Right ventricle myocardium superior (tissue), 1 donor: Measurements from ENCODE around the gene CHCHD6. TPM values are rescaled to one million over a fixed set of nuclear protein-coding genes. Genes with fewer than 3 reads are reported as not detected.

Experiments used
- ATAC-seq: fragments of 200-7000 bp; cut with Tn5 transposase; one replicate; pipeline ENCODE4 v1.9.1; 2020; ENCODE audit warnings: mild to moderate bottlenecking; ENCODE audit not compliant: poor library complexity
- DNase-seq: peaks from one replicate; pipeline ENCODE4 v3.0.0-alpha.2; 2020
- intact Hi-C: fragments of 100-400 bp; cut with DNase I; formaldehyde crosslinking; loops from one replicate; pipeline ENCODE4 v1.11.2; 2022
- total RNA-seq: library from RNA; stranded (reverse); fragmentation: NEBNext Ultra II Directional; extraction: Animal tissue kit (Norgen Biotek cat#: 25700); gene quantifications from one replicate; pipeline ENCODE4 v1.2.1, GENCODE V29; 2021
- donor health status: DM: no; HTN: yes; CAD: no; lungs with severe emphysema.

The CHCHD6 gene
- total RNA-seq, 1 donor from 2014 or later, result 8.3 TPM

DNA sequence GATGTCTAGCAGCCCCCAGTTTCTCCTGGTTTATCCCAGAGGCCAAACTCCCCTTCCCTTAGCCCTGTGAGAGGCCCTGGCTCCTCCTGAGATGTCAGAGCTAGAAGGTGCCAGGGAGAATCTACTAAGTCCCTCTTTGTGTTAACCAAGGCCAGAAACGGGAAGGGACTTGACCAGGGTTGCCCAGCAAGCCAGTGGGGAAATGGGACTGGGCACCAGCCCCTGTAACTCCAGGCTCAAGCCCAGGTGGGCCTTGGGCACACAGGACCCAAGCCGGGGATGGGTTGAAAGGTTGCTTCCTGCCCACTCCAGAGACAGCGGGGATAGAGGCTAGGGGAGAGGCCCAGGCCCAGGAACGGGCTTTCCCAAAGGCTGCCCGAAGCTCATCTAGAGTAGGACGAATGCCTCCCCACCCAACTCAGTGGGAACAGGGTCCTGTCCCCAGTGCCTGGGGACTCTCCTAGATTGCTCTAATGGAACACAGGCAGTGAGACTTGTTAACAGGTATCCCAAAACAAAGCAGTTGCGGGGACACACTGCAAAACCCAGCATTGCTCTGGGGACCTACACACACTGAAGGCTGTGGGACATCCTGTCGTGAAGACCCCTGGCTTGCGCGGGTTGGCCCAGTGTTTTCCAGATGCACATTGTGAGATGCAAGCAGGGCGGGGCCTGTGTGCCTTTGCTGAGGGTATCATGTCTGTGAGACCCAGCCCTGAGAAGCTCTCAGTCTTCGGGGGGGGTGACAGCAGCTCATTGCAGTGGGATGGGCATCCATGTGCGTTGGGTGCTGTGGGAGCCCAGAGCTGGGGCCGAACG is 36.2 kb upstream of the CHCHD6 start:
- ATAC-seq (no peak), DNase-seq (no peak)
- intact Hi-C loops, result no loop called here

DNA sequence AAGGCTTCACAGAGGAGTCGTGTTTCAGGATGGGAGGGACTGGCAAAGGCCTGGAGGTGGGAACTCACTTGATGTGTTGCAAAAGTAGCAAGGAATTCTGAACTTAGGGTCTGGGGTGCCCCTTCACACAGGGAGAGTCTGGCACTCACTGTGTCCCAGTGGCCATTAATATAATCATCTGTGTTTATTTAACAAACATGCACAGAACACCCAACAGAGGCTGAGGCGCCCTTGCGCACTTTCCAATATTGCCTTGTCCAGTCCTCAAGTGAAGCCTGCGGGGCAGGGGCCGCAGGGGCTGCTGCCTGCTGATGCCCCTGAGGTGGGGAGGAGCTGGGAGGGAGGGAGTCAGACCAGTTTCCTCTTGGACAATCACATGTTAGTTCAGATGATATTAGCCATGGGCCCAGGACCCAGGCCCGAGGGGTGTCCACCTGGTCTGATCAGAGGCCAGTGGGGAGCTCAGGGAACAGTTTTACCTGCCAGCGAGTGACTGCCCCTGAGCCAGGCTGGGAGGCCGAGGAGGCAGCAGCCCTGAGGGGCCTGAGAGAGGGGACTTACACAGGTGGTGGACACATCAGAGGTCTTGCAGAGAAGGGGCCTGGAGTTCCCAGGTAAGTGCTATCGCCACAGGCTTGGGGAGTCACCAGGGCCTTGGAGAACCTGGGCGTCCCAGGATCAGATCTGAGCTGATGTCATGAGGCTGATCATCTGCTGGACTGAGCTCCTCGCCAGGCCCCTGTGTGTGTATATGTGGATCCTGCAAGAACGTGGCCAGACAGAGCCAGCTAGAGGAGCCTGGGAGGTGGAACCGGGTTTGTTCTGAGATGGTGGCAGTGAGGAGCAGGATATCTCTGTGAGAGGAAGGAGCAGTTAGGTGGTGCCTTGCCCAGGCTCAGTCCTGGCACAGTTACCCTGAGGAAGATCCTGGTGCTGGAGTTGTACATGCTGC is 35.3 kb upstream of the CHCHD6 start:
- intact Hi-C loops, result no loop called here
- no peak for DNase-seq
- no peak for ATAC-seq

DNA sequence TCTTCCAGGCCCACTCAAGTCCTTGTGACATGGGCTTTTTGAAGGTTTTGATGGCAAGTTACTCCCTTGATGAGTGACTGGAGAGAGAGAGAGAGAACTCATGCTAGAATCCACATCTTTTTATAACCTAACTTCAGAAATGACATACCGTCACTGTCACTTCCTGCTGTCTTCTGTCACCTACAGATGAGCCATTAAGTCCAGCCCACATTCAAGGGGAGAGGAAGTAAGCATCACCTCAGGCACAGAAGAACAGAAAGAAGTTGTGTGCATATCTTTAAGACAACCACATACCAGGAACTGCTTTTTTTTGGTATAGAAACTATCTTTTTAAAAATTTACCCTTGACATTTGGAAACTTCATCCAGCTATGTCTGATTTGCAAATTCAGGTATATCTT is 32.5 kb upstream of the CHCHD6 start:
- ATAC-seq (no peak), DNase-seq (no peak)
- intact Hi-C loops, result no loop called here

DNA sequence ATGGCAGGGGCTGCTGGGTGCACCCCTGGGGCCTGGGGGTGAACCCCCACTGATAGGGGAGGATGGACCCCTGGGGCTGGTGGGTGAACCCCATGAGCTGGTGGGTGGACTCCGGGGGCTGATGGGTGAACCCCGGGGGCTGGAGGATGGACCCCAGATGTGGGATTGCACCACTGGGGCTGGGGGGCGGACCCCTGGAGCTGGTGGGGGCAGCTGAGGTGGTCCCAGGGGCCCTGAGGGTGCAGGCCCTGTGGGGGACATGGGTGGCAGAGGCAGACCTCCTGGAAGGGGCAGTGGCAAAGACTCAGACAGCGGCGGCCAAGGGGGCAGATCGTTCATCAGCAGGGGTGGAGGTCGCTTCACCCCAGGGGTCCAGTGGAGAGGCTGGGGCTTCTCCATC is 31.7 kb upstream of the CHCHD6 start:
- intact Hi-C loops, result no loop called here
- ATAC-seq (no peak), DNase-seq (no peak)

DNA sequence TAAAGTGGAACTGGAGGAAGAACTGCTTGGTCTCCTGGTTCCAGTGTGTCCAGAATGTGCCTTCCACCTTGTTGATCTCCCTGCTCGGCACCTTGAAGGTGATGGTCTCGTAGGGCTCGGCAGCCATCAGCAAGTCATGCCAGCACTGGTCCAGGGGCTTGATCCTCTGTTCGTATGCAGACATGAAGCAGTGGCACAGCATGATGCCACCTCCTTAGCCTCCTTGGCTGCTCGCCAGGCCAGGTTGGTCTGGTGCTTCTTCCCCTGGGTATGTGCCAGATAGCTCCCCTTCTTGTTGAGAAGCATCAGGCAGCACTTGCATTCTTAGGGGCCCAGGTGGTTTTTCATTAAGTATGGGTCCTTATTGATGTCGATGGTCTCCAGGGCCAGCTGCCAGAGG is 31.3 kb upstream of the CHCHD6 start:
- DNase-seq (no peak), ATAC-seq (no peak)
- intact Hi-C loops, result no loop called here

DNA sequence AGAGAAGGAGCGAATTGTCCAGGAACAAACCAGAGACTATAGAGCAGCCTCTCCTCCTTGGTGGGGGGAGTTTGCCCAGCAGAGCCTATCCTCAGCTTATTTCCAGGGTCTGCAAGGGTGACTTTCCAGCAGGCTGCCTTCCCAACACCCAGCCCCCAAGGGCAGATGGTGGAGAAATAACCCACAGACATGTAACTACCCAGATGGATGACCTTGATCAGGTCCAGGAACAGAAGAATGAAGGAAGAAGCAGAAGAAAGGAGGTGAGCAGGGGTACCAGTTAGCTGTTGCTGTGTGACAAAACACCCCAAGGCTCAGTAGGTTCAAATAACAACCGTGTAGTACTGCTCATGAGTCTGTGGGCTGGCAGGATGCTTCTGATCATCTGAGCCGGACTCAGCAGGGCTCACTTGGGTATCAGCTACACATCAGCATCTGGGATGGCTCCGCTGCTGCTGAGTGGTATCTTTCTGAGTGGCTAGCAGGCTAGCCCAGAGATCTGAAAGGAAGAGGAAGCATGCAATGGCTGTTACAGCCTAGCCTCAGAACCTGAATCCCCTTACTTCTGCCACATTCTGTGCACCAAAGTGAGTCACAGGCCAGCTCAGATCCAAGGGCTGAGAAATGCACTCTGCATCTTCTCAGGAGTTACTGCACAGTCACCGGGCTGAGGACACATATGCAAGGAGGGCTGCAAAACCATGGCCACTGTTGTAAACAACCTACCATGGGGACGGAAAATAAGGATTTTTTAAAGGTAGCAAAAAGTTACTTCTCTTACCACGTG is 26.9 kb upstream of the CHCHD6 start:
- DNase-seq (no peak), ATAC-seq (no peak)
- intact Hi-C loops, result loop anchor here (5.0 kb wide), 1 partner anchor 500 kb away; no protein-coding TSS in a partner anchor

DNA sequence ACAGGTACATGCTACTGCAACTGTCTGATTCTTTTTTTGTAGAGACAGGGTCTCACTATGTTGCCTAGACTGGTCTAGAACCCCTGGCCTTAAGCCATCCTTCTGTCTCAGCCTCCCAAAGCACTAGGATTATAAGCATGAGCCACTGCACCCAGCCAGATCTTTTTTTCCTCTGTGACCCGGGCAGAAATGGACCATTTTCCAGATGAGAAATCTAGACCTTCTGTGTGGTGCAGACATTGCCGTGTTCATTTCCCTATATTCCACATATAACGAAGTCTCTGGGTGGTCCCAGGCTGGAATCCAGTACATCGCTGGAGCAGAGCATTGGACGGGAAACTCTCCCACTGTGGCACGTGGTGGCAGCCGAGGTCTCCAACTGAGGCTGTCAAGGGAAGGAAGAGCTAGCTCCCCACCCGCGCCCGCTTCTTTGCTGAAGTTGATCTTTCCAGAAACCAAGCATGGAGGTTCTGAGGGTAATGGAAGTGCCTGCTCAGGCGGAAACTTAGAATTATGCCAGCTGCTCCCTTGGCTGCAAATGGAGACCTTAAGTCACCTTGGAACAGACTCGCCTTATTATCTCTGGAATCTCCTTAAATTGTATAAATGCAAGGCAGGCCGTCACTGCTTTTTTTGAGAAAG is 26.1 kb upstream of the CHCHD6 start:
- intact Hi-C loops, result loop anchor here (5.0 kb wide), 1 partner anchor 499 kb away; no protein-coding TSS in a partner anchor
- no peak for ATAC-seq
- DNase-seq, result no peak

DNA sequence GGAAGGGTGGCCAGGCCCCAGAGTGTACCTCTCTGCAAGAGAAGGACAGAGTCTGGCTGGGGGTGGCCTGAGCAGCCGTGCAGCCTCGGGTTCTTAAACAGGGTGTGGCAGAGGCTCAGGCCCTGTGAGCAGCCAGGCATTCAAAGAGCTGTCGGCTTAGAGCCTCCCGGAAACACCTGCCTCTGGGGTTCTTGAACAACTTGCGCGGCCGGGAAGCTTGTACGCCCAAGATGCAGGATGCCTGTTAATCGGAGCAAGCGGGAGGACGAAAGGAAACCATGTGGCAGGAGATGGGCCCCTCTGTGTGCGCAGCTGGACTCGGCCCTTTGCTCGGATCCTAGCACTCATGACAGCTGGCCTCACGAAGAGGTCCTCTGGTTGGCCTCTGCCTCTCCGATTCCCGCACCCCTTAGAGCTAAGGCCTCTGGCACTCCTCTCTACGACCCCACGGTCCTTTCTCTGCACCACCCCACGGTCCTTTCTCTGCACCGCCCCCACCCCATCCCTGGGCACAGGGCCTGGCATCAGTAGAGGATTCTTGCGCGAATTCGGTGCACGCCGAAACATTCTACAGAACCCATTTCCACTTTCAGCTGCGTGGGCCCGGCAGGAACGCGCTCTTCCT is 25.2 kb upstream of the CHCHD6 start:
- intact Hi-C loops, result loop anchor here (5.0 kb wide), 1 partner anchor 498 kb away; no protein-coding TSS in a partner anchor
- ATAC-seq (peak; percentile 18), DNase-seq (no peak)

DNA sequence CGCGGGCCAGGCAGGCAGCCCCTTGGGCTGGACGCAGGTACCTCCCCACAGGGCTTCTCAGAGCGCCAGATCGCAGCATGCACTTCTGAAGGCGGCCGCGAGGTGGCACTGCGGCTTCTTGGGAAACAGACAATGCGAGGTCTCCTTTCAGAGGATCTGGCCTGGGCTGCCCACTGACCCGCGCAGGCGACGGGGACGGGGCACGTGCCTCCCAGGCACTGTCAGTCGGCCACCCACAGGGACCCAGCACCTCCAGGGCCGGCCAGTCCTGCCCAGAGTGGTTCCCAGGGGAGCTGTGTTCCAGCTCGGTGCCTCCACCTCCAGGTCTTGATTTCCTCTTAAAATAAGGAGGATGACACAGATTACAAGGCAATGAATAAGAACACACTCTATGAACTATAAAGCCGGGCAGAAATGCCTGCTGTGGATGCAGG is 24.7 kb upstream of the CHCHD6 start:
- DNase-seq (peak; percentile 91), ATAC-seq (peak; percentile 96)
- intact Hi-C loops, result loop anchor here (5.0 kb wide), 1 partner anchor 498 kb away; no protein-coding TSS in a partner anchor

DNA sequence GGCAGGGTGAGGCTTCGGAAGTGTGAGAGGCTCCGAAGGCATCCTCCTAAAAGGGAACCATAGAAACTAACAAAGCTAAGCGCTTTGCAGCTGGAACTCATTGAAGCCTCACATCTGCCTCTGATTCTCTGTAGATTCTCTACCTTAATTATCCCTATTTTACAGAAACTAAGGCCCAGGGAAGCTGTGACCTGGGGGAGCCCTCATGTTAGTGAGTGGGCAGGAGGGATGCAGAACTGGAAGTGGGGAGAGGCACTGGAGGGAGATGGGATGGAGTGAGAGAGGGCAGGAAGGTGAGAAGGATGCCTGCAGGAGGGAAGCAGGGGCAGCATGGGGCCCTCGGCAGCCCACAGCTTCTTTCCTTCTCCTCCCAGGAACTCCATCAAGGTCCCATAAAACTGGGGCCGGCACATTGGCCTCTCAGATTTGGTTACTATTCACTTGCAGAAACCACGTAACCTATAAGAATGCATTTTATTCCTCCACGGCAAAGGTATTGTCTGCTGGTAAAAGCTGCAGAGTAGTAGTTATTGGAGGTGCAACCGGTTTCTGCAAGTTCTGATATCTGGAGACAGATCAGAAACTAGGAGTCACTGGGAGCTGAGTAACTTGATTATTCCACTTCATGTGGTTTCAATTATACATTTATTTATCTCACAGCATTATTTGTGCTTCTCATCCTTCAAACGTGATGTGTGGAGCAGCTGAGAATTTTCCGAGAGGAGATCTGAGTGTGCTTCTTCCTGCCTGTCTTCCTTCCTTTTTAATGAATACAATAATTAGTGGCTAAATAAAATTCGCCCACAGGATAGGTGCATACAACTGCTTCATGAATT is 24.0 kb upstream of the CHCHD6 start:
- ATAC-seq, result no peak

DNA sequence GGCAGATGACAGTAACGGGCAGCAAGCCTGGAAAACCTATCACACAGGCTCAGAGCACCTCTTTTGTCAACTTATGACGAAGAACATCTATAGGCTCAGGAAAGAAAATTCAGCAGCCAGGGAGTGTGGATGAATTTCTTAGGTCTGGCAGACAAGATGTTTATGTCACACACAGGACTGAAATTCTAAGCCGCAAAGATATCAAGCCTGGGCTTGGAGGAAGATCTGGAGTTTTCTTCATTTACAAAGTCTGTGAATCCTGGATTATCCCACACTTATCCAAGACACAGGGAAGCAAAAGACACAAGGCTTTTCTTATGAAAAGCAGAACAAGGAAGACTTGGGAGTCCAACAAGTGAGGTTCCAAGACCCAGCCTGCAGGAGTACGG is 23.4 kb upstream of the CHCHD6 start:
- DNase-seq, result no peak
- no peak for ATAC-seq
- intact Hi-C loops, result loop anchor here (5.0 kb wide), 2 partner anchors 302 to 772 kb away; partner anchors contain the start of gene PLXNA1

More for the DNA sequence above, 24.0 kb upstream of the CHCHD6 start:
- intact Hi-C loops, result loop anchor here (5.0 kb wide), 3 partner anchors 302 to 772 kb away; partner anchors contain the start of gene PLXNA1
- no peak for DNase-seq

DNA sequence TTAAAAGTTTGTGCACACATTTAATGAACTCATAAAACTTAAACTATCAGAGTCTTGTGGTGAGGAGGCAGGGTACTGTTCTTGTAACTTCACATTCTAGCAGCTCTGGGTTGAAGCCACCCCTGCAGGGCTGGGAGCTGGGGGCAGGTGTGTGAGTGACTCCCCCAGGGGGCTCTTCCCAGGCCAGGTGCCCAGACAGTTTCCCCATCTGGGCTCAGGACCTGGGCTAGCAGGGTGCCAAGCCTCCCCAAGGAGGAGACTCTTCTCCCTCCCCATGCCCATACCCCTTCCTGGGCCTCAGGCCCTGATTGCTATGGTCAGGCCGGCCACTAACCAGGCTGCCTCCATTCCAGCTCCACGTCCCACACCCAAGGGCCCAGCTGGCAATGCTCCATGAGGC is 22.0 kb upstream of the CHCHD6 start:
- ATAC-seq (no peak), DNase-seq (no peak)
- intact Hi-C loops, result loop anchor here (5.0 kb wide), 2 partner anchors 300 to 770 kb away; partner anchors contain the start of gene PLXNA1

DNA sequence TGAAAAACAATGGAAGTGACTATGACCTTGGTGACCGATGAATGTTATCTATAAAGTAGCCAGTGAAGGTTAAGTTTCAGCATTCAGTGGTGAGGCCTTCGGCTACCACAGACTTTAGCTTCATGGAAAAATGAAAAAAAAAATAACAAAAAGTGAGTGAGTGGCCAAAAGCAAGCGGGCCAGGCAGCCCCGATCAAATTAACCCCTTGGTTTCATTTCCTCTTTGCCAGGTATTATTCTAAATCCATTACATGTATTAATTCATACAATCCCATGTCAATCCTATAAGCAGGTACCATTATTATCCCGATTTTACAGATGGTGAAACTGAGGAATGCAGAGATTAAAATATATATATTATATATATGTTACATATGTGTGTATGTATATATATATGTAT is 21.0 kb upstream of the CHCHD6 start:
- DNase-seq, result no peak
- ATAC-seq, result no peak
- intact Hi-C loops, result loop anchor here (5.0 kb wide), 2 partner anchors 299 to 769 kb away; partner anchors contain the start of gene PLXNA1

DNA sequence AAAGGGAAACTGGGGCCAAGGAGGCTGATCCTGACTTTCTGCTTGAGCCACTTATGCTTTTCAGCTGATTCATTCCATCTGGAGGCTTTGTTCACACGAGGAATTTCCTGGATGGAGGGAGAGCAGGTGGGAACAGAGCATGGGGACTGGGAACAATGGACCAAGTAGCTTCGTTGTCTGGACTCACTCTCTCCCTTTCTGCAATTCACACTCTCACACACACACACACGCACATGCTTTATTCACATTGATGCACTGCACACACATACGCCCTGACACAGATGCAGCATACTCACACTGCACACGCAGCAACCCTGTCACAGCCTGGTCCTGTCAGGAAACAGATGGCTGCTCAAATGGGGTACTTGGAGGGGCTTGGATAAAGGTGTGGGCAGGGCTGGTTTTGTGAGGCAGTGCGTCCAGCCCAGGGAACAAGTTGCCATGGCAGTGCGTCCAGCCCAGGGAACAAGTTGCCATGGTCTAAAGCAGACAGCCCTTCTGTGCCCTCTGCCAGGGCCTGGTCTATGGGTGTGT is 19.8 kb upstream of the CHCHD6 start:
- DNase-seq (no peak), ATAC-seq (no peak)
- intact Hi-C loops, result loop anchor here (5.0 kb wide), 2 partner anchors 298 to 768 kb away; partner anchors contain the start of gene PLXNA1

DNA sequence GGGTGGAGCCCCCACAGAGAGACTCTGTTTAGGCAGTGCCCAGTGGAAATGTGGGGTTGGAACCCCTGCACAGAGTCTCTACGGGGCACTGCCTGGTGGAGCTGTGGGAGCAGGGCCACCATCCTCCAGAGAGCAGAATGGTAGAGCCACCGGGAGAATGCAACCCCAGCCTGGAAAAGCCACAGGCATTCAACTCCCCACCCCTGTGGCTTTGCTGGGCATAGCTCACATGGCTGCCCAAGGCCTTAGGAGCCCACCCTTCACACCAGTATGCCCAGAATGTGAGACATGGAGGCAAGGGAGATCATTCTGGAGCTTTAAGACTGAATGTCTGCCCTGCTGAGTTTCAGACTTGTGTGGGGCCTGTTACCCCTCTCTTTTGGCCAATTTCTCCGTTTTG is 19.0 kb upstream of the CHCHD6 start:
- no peak for ATAC-seq
- no peak for DNase-seq
- intact Hi-C loops, result no loop called here

DNA sequence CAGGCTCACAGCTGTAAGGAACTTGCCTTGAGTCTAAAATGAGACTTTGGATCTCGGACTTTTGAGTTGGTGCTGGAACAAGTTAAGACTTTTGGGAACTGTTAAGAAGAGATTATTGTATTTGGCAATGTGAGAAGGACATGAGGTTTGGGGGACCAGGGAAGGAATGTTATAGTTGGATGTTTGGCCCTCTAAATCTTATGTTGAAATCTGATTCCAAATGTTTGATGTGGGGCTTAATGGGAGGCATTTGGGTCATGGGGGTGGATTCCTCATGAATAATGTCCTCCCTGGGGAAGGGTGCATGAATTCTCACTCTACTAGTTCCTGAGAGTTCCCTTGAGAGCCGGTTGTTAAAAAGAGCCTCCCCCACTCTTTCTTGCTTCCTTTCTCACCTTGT is 18.5 kb upstream of the CHCHD6 start:
- ATAC-seq (no peak), DNase-seq (no peak)
- intact Hi-C loops, result no loop called here
